ENCODE results near the gene SURF6.
"Not testable (repeated sequence)": the region's sequence is repeated elsewhere in the genome, so short reads cannot be mapped to it uniquely, and the experiment has no call there.

SURF6 gene

DNA sequence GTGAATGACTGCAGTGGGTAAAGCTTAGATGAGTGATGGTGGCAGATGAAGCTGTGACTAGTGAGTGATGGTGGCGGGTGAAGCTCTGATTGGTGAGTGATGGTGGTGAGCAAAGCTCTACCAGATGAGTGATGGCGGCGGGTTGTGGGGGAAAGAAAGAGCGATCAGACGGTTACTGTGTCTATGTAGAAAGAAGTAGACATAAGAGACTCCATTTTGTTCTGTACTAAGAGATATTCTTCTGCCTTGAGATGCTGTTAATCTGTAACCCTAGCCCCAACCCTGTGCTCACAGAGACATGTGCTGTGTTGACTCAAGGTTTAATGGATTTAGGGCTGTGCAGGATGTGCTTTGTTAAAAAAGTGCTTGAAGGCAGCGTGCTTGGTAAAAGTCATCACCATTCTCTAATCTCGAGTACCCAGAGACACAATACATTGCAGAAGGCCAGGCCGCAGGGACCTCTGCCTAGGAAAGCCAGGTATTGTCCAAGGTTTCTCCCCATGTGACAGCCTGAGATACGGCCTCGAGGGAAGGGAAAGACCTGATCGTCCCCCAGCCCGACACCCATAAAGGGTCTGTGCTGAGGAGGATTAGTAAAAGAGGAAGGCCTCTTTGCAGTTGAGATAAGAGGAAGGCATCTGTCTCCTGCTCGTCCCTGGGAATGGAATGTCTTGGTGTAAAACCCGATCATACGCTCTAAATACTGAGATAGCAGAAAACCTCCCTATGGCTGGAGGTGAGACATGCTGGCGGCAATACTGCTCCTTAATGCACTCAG lies 52.5 kb downstream of the SURF6 start:
- not testable (repeated sequence) for DNase-seq

DNA sequence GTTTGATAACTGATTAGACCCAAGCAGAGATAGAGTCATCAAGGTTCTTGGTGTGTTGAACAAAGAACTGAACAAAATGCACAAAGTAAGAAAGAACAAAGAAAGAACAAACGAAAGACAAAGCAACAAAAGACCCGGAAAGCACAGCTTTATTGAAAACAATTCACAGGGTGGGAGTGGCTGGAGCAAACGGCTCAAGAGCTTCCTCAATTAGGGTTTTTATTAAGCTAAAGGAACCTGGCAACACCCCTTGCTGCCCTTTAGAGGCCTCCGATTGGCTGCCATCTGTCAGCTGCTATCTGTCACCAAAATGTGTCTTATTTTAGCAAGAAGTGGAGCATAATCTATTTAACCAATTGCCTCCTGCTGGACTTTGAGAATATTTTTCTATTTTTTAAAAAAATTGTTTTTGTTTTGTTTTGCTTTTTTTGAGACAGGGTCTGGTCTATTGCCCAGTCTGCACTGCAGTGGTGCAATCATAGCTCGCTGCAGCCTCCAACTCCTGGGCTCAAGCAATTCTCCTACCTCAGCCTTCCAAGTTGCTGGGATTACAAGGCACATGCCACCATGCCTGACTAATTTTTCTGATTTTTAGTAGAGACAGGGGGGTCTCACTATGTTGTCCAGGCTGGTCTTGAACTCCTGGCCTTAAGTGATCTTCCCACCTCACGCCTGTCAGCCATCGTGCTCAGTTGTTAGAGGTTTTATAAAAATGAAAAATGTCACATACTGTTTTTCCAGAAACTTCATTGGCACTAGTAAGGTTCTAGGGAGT lies 53.3 kb downstream of the SURF6 start:
- DNase-seq = no peak

DNA sequence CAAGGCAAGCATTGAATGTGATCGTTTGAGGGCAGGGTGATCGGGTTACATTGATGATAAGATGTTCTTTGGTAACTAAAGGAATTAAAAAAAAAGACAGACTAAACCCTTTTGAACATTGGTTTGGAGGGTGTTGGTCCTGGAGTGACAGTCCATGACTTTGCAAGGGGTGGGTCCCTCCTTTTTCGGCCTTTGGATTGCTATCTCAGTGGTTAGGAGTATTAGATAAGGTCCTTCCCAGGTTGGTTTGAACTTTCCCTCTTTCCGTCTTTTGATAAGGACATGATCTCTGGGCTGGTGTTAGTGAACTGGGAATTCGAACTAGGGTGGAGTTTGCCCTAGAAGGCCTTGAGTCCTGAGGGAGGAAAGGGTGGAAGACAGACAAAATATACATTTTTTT lies 55.6 kb downstream of the SURF6 start:
- no peak for DNase-seq
